Natural killer cell (primary cell): Measurements from ENCODE around the gene MT1X. TPM values are rescaled to one million over a fixed set of nuclear protein-coding genes. Genes with fewer than 3 reads are reported as not detected.

Experiments used
- ATAC-seq, 3 donors: fragments of 150-1000 bp in 2 of 3; fragments of 200-7000 bp in 1 of 3; cut with Tn5 transposase; 1 replicate in 1 of 3; 2 replicates in 2 of 3; pipeline ENCODE4 v1.10.0; 2021; ENCODE audit warnings: mild to moderate bottlenecking in 2 of 3, moderate library complexity in 2 of 3
- DNase-seq, 2 donors: peaks; one replicate each; pipeline versions ENCODE4 v3.0.0 to v3.0.0-alpha.2; 2013 to 2021; ENCODE audit warnings: mixed read lengths in 1 of 2
- H3K27ac ChIP-seq: one replicate; pipeline ENCODE4 v1.5.1; 2013; ENCODE audit warnings: mild to moderate bottlenecking, low read length
- H3K27me3 ChIP-seq: one replicate; pipeline ENCODE4 v1.6.1; 2013; ENCODE audit warnings: low read length; ENCODE audit not compliant: control insufficient read depth, insufficient read depth
- H3K36me3 ChIP-seq: one replicate; pipeline ENCODE4 v1.6.1; 2013; ENCODE audit warnings: low read length; ENCODE audit not compliant: control insufficient read depth, insufficient read depth
- H3K4me1 ChIP-seq: one replicate; pipeline ENCODE4 v1.6.1; 2013; ENCODE audit warnings: low read length; ENCODE audit not compliant: control insufficient read depth, insufficient read depth
- H3K4me3 ChIP-seq: one replicate; pipeline ENCODE4 v1.5.1; 2013; ENCODE audit warnings: low read length
- H3K9me3 ChIP-seq: one replicate; pipeline ENCODE4 v1.6.1; 2013; ENCODE audit warnings: low read length; ENCODE audit not compliant: control insufficient read depth, insufficient read depth
- H3K27ac Mint-ChIP-seq, 2 donors: one replicate each; pipeline ENCODE4 v1.8.0; 2022; ENCODE audit warnings: mild to moderate bottlenecking in 2 of 2, mixed read lengths in 2 of 2, moderate library complexity in 1 of 2
- H3K27me3 Mint-ChIP-seq, 2 donors: one replicate each; pipeline ENCODE4 v1.8.0; 2022; ENCODE audit warnings: low read depth in 2 of 2, mixed read lengths in 2 of 2
- H3K36me3 Mint-ChIP-seq: one replicate; pipeline ENCODE4 v1.8.0; 2022; ENCODE audit warnings: mixed read lengths
- H3K4me1 Mint-ChIP-seq, 2 donors: one replicate each; pipeline ENCODE4 v1.8.0; 2022; ENCODE audit warnings: mixed read lengths in 2 of 2
- H3K4me3 Mint-ChIP-seq: one replicate; pipeline ENCODE4 v1.8.0; 2022; ENCODE audit warnings: mild to moderate bottlenecking, moderate library complexity, mixed read lengths
- H3K9me3 Mint-ChIP-seq, 2 donors: one replicate each; pipeline ENCODE4 v1.8.0; 2022; ENCODE audit warnings: mixed read lengths in 2 of 2
- CTCF ChIP-seq: fragments of 200-600 bp; IDR thresholded peaks from one replicate; pipeline ENCODE4 v1.8.0; 2022; ENCODE audit warnings: antibody characterized with exemption
- WGBS: methylation state at CpG from one replicate; pipeline ENCODE4 v1.1.7; 2013; ENCODE audit warnings: missing lambda C conversion rate; ENCODE audit not compliant: insufficient coverage; 5-methylcytosine and 5-hydroxymethylcytosine counted together
- intact Hi-C: fragments of 100-400 bp; cut with micrococcal nuclease; formaldehyde crosslinking; loops from one replicate; pipeline ENCODE4 v1.14.2; 2022
- total RNA-seq, 4 donors: library from RNA; stranded (reverse); fragments of 120-200 nt in 1 of 4; gene quantifications; one replicate each; pipeline versions ENCODE4 v1.2.3 to v1.2.4, GENCODE V29; 2013 to 2022

Gene MT1X
- total RNA-seq, 3 donors from 2014 or later (not counting 1 experiment from before 2014, with no cell fraction given): 17.6 to 23.1 (median 20.0) TPM

DNA sequence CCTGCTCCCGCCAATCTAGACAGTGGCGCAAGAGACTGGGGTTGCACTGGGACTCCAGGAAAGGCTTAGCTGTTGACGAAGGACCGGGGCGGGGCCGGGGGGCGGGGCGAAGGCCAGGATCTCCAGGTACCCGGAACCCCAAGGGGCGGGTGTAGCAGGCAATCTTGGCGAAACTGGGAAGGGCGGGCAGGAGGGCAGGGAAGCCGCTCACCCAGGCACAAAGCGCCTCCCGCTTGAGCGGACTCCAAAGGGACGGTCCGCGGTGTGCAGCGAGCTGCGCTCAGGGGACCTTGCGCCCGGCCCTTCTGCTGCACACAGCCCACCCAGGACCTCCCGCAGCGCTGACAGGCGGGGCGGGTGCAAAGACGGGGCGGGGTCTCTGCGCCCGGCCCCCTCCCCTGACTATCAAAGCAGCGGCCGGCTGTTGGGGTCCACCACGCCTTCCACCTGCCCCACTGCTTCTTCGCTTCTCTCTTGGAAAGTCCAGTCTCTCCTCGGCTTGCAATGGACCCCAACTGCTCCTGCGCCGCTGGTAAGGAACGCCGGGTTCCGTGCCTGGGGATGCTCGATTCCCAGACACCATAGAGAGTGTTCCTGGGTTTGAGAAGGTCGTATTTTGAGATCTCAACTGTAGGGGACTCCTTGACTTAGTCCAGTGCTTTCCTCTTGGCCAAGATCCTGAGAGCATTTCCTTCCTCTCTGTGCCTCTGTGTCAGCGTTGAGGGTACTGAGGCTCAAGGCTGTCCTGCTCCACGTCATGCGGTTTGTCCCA lies 24.5 kb upstream of the MT1X start, which contains the start of gene MT1F:
TSS of gene MT1F (plus strand) at position 405 of the 772 bp plus-strand sequence. CDS start at position 505, 100 bp downstream.
- ATAC-seq (peak; percentile 78 to 84 (median 81)), DNase-seq (peak; percentile 36 to 75)
- H3K9me3 Mint-ChIP-seq: no peaks in the 10 kb centered on the region
- Histone ChIP-seq H3K9me3 (no peaks in the 10 kb centered on the region), H3K4me3 (peak within 1 kb of the TSS; percentile 83), H3K36me3 (no peaks in the 10 kb centered on the region), H3K27ac (peak within 1 kb of the TSS; percentile 57), H3K4me1 (peaks cover 23% of the 10 kb centered on the region), H3K27me3 (peaks cover 2% of the 10 kb centered on the region)
- intact Hi-C loops: no loop called here
- H3K27ac Mint-ChIP-seq: peak within 1 kb of the TSS; percentile 45 to 81
- no peaks in the 10 kb centered on the region for H3K36me3 Mint-ChIP-seq
- H3K4me1 Mint-ChIP-seq: peaks cover 6 to 17% of the 10 kb centered on the region in 2 donors
- H3K27me3 Mint-ChIP-seq: peaks cover 19 to 27% of the 10 kb centered on the region in 2 donors
- WGBS: 1% methylated on average over 46 of the region's 46 CpGs
- peak within 1 kb of the TSS; percentile 96 for H3K4me3 Mint-ChIP-seq
- no peak for TF ChIP-seq CTCF

- peak overlapping the region; percentile 45 to 81 for H3K27ac Mint-ChIP-seq
- intact Hi-C loops: no loop called here
- H3K36me3 Mint-ChIP-seq: peaks cover 2% of the 10 kb centered on the region
- H3K27me3 ChIP-seq: peaks cover 7% of the 10 kb centered on the region
- H3K9me3 ChIP-seq: no peaks in the 10 kb centered on the region
- ATAC-seq (no peak), DNase-seq (no peak)
- H3K4me3 ChIP-seq: peak overlapping the region; percentile 83
- peak overlapping the region; percentile 96 for H3K4me3 Mint-ChIP-seq
- H3K4me1 ChIP-seq: peaks cover 26% of the 10 kb centered on the region
- H3K27me3 Mint-ChIP-seq: peaks cover 23 to 29% of the 10 kb centered on the region in 2 donors
- peaks cover 10 to 23% of the 10 kb centered on the region in 2 donors for H3K4me1 Mint-ChIP-seq
- WGBS: 46% methylated on average over 10 of the region's 10 CpGs
- H3K9me3 Mint-ChIP-seq: no peaks in the 10 kb centered on the region
- no peak overlapping the region for H3K27ac ChIP-seq
- no peaks in the 10 kb centered on the region for H3K36me3 ChIP-seq
- TF ChIP-seq CTCF: no peak
Observed at GRCh38 chr16:56658327-56658875, 23.9 kb upstream of the MT1X start.

DNA sequence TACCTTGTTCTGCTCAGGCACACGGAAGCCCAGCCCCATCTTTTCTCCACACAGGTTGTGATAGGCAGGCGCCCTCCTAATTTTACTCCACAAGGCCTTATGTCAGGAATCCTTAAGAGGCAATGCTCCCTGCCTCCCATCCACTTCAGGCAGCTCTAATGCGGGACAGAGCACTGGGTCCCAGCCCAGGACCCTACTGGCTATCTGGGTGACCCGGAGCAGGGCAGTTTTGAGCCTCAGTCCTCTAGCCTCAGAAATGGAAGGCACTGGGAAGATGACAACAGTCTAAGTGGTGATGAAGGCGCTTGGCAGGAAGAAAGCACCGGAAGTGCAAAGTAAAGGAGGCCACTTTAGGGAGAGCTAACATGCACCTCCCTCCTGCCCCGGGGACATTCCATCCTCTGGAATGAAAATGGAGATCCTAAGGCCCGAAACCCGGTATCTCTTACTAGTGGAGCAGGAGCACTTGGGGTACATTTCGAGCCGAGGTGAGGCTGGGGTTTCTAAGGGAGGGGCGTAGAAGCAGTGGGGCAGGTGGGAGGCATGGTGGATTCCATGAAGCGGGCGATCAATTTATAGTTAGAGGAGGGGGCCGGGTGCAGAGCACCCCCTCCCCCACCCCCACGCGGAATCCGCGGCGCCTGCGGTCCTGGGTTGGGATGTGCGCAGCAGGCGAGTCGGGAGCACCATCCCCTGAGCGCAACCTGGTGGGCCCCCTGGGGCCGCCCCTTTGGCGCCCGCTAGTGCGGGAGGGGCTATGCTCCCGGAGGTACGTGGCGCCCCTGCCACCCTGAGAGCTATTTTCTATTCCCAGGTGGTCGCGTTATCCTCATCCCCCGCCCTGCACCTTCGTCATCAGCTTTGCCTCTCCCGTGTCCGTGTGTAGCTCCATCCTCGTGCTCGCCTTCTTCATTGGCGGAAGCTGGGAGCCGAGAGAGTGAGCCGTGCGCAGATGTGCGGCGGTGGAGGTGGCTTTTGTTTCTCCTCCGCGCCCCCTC lies 19.6 kb upstream of the MT1X start:
- Histone ChIP-seq H3K27me3 (peaks cover 25% of the 10 kb centered on the region), H3K36me3 (no peaks in the 10 kb centered on the region), H3K27ac (no peak overlapping the region), H3K4me1 (peaks cover 20% of the 10 kb centered on the region), H3K9me3 (no peaks in the 10 kb centered on the region), H3K4me3 (no peak overlapping the region)
- H3K36me3 Mint-ChIP-seq: peaks cover 5% of the 10 kb centered on the region
- intact Hi-C loops: no loop called here
- no peak for TF ChIP-seq CTCF
- H3K4me1 Mint-ChIP-seq: peaks cover 12 to 21% of the 10 kb centered on the region in 2 donors
- H3K4me3 Mint-ChIP-seq: no peak overlapping the region
- WGBS: 16% methylated on average over 43 of the region's 48 CpGs
- peaks cover 58 to 60% of the 10 kb centered on the region in 2 donors for H3K27me3 Mint-ChIP-seq
- H3K9me3 Mint-ChIP-seq: no peaks in the 10 kb centered on the region
- DNase-seq (peak in 1 of 2 donors; percentile 58), ATAC-seq (peak in 1 of 3 donors; percentile 24)
- no peak overlapping the region for H3K27ac Mint-ChIP-seq
